AG10803 (cell line): ENCODE measurements around the gene EPHB1.

Source experiments
- DNase-seq: peaks from one replicate; pipeline ENCODE4 v3.0.0; 2010; ENCODE audit warnings: low read depth
- H3K4me3 ChIP-seq: 2 replicates; pipeline ENCODE4 v1.5.1; 2011; ENCODE audit warnings: mild to moderate bottlenecking, low read length, control low read depth
- CTCF ChIP-seq: conservative IDR thresholded peaks from 2 replicates; pipeline ENCODE4 v1.5.1; 2011; ENCODE audit warnings: mild to moderate bottlenecking, low read length, control low read depth, inconsistent platforms

EPHB1 gene

GRCh38 chr3:135239615-135239884 is 444.5 kb downstream of the EPHB1 start:
- no peak overlapping the region for H3K4me3 ChIP-seq
- TF ChIP-seq CTCF = no peak
- DNase-seq = no peak

- DNase-seq = no peak
- H3K4me3 ChIP-seq = no peak overlapping the region
- no peak for TF ChIP-seq CTCF
Measured at GRCh38 chr3:135240426-135240825, 445.4 kb downstream of the EPHB1 start.

- no peak overlapping the region for H3K4me3 ChIP-seq
- TF ChIP-seq CTCF = no peak
- no peak for DNase-seq
Measured at GRCh38 chr3:135242285-135242684, 447.2 kb downstream of the EPHB1 start.

GRCh38 chr3:135243616-135244015 is 448.6 kb downstream of the EPHB1 start:
- no peak for DNase-seq
- TF ChIP-seq CTCF = no peak

GRCh38 chr3:135246027-135246426 is 451.0 kb downstream of the EPHB1 start:
- no peak for DNase-seq
- TF ChIP-seq CTCF = no peak; the same call in 1 of the 2 replicates
- no peak overlapping the region for H3K4me3 ChIP-seq

More at GRCh38 chr3:135243616-135244015, 448.6 kb downstream of the EPHB1 start:
- H3K4me3 ChIP-seq = no peak overlapping the region

- H3K4me3 ChIP-seq = no peak overlapping the region
- no peak for TF ChIP-seq CTCF
- DNase-seq = no peak
Measured at GRCh38 chr3:135248213-135248612, 453.2 kb downstream of the EPHB1 start.

GRCh38 chr3:135249186-135249585 is 454.1 kb downstream of the EPHB1 start:
- TF ChIP-seq CTCF = no peak
- no peak overlapping the region for H3K4me3 ChIP-seq
- DNase-seq = no peak
